ENCODE measurements around the gene SLC6A5. TPM values are rescaled to one million over a fixed set of nuclear protein-coding genes. Genes with fewer than 3 reads are reported as not detected.

The SLC6A5 gene
- total and polyA plus RNA-seq, 9 of the 15 experiments (the other 6 are each of a cell fraction or from before 2014, with no cell fraction given) = 0.08 TPM; not detected in 8

DNA sequence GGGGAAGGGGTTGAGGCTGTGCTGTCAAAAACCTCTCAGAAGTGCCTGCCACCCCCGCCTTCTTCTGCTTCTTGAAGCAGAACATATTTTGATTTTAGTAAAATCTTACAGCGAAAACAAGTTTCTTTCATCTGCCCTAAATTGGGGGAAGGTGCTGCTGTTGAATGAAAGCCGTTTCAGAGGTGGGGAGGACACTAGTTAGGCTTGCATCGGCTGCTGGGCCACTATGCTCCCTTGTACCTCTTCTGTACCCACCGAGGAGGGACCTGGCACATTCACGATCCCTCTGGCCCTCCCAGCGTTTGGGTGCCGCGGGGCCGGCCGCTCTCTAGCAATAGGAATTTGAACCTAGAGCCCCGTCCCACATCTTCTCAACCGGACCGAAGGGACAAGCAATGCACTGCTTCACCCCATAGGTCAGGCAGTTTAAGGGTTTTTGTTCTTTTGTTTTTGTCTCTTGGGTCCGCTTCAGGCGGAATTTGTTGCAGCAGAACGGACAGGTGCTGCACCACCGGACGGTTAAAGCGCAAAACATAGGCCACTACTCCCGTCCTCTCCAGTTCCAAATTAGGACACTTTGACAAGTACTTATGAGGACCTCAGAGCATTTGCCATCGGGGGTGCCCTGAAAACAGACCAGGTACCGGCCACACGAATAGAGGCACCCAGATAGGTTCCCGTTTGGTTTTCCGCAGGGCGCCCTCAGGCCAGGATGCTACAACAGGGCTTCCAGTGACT lies 5.6 kb downstream of the SLC6A5 start:
- no peaks in the 10 kb centered on the region; the same call in 1 of the 2 replicates for H4K20me1 ChIP-seq (replicated peaks; ENCODE audit: control insufficient read depth, insufficient read depth, low read length)
- H3K4me1 ChIP-seq (replicated peaks in 1 of 2; ENCODE audit: control insufficient read depth in 2 of 2, insufficient read depth in 2 of 2, low read length in 2 of 2) = peaks cover 0 to 13% of the 10 kb centered on the region in 2 experiments; a peak in 2 of 5 replicates
- H3K9me3 ChIP-seq (replicated peaks; ENCODE audit: control insufficient read depth, insufficient read depth, low read depth, low read length) = no peaks in the 10 kb centered on the region
- no peak overlapping the region for H3K4me3 ChIP-seq
- peaks cover 3% of the 10 kb centered on the region for H3K9me1 ChIP-seq (ENCODE audit: control insufficient read depth, insufficient read depth, low read length)
- ATAC-seq (no peak), FAIRE-seq (no peak), DNase-seq (ENCODE audit: extremely low read depth in 1 of 4, low spot score in 3 of 4) (no peak)
- H3K79me2 ChIP-seq (ENCODE audit: control insufficient read depth, insufficient read depth, low read length) = no peaks in the 10 kb centered on the region
- in situ Hi-C loops (cut with MboI) = loop anchor here (10.0 to 25.0 kb wide), 2 partner anchors 220 to 668 kb away; partner anchors contain the start of gene PRMT3
- intact Hi-C loops (cut with micrococcal nuclease) = no loop called here
- ChIA-PET POLR2A (no interaction called here), CTCF (ENCODE audit: low intra/inter-chr PET ratio) (no interaction called here)
- no peaks in the 10 kb centered on the region for H3K36me3 ChIP-seq (ENCODE audit: control insufficient read depth, insufficient read depth, low read length)
- no TSS peak for BruUV-seq (replicated peaks)
- H3K4me2 ChIP-seq (ENCODE audit: insufficient read depth, low read length) = no peak overlapping the region
- no peak overlapping the region for H3K9ac ChIP-seq (ENCODE audit: insufficient read depth in 1 of 2, low read depth in 2 of 2, low read length in 2 of 2)
- WGBS (ENCODE audit: insufficient coverage, low coverage, missing lambda C conversion rate) = 6% methylated on average over 27 of the region's 27 CpGs
- TF ChIP-seq CAMTA2 (CRISPR knock-in tag; conservative IDR thresholded peaks at IDR 0.05) (no peak), POLR2AphosphoS5 (IDR thresholded peaks at IDR 0.05; ENCODE audit: control insufficient read depth, insufficient read depth, low read depth, low read length) (no peak), MEF2D (tag; conservative IDR thresholded peaks at IDR 0.05; ENCODE audit: low read depth) (no peak), ATF1 (CRISPR knock-in tag; IDR thresholded peaks at IDR 0.05) (no peak), ATF1 (tag; IDR thresholded peaks at IDR 0.05) (no peak), OTX1 (CRISPR knock-in tag; IDR thresholded peaks at IDR 0.05) (no peak), RBM39 (optimal IDR thresholded peaks at IDR 0.05; ENCODE audit: low read depth, low read length) (no peak), ZNF121 (CRISPR knock-in tag; conservative IDR thresholded peaks at IDR 0.05) (no peak), DIDO1 (tag; IDR thresholded peaks at IDR 0.05; ENCODE audit: low read depth) (no peak), PHTF2 (CRISPR knock-in tag; IDR thresholded peaks at IDR 0.05) (no peak), CBX8 (IDR thresholded peaks at IDR 0.05; ENCODE audit: borderline replicate concordance, extremely low read depth, low read depth, low read length, poor library complexity, severe bottlenecking) (no peak)
- TF ChIP-seq, protein P1, sequence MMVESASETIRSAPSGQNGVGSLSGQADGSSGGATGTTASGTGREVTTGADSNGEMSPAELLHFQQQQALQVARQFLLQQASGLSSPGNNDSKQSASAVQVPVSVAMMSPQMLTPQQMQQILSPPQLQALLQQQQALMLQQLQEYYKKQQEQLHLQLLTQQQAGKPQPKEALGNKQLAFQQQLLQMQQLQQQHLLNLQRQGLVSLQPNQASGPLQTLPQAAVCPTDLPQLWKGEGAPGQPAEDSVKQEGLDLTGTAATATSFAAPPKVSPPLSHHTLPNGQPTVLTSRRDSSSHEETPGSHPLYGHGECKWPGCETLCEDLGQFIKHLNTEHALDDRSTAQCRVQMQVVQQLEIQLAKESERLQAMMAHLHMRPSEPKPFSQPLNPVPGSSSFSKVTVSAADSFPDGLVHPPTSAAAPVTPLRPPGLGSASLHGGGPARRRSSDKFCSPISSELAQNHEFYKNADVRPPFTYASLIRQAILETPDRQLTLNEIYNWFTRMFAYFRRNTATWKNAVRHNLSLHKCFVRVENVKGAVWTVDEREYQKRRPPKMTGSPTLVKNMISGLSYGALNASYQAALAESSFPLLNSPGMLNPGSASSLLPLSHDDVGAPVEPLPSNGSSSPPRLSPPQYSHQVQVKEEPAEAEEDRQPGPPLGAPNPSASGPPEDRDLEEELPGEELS (CRISPR knock-in tag; IDR thresholded peaks at IDR 0.05; ENCODE audit: borderline replicate concordance) = no peak
- no peak overlapping the region for H2AFZ ChIP-seq (ENCODE audit: low read depth, low read length)
- no peak overlapping the region for H3K27ac ChIP-seq (ENCODE audit: extremely low read depth, low read depth, low read length)
- peaks cover 36 to 63% of the 10 kb centered on the region in 2 experiments; a peak in 4 of 5 replicates for H3K27me3 ChIP-seq (ENCODE audit: control insufficient read depth in 2 of 2, insufficient read depth in 2 of 2, low read length in 2 of 2)

Measured in K562 (cell line).